Measurements from ENCODE around the gene DTL.
"Not testable (repeated sequence)": the region's sequence is repeated elsewhere in the genome, so short reads cannot be mapped to it uniquely, and the experiment has no call there.

DTL gene

GRCh38 chr1:212035123-212035834 lies at the start of gene DTL, which contains the start of gene INTS7:
Gene DTL, plus strand, starts transcription at chr1:212035748. Its CDS starts 143 bp downstream, at chr1:212035891.
Gene INTS7, minus strand, starts transcription at chr1:212035557. Its CDS starts 120 bp downstream, at chr1:212035437.
- peaks cover 52% of the 10 kb centered on the region for H3K4me1 Mint-ChIP-seq
- peaks cover 67% of the 10 kb centered on the region for H3K36me3 Mint-ChIP-seq
- peak within 1 kb of the TSS; percentile 97 for H3K27ac Mint-ChIP-seq
- peak within 1 kb of the TSS; percentile 82 for H3K4me3 Mint-ChIP-seq
- ATAC-seq (peak; percentile 88), DNase-seq (ENCODE audit: low spot score in 2 of 2) (peak; percentile 95 to 99)
- H3K9me3 Mint-ChIP-seq = no peaks in the 10 kb centered on the region

- H3K27ac Mint-ChIP-seq = no peak overlapping the region
- no peak for DNase-seq (ENCODE audit: low spot score in 2 of 2)
- H3K4me3 Mint-ChIP-seq = no peak overlapping the region
- no peaks in the 10 kb centered on the region for H3K9me3 Mint-ChIP-seq
- H3K4me1 Mint-ChIP-seq = no peaks in the 10 kb centered on the region
- H3K36me3 Mint-ChIP-seq = peaks cover 57% of the 10 kb centered on the region
- ATAC-seq = no peak
These were observed 48.8 kb upstream of the DTL start for GRCh38 chr1:211986628-211987254.

- DNase-seq (ENCODE audit: low spot score in 2 of 2) (no peak), ATAC-seq (no peak)
- Mint-ChIP-seq H3K4me3 (no peak overlapping the region), H3K36me3 (peaks cover 39% of the 10 kb centered on the region), H3K27ac (no peak overlapping the region), H3K9me3 (no peaks in the 10 kb centered on the region), H3K4me1 (no peaks in the 10 kb centered on the region)
These were observed 43.9 kb upstream of the DTL start for GRCh38 chr1:211991695-211992094.

- ATAC-seq; DNase-seq (ENCODE audit: low spot score in 2 of 2); H3K9me3 Mint-ChIP-seq; H3K27ac Mint-ChIP-seq; H3K4me1 Mint-ChIP-seq; H3K4me3 Mint-ChIP-seq: not testable (repeated sequence)
- peaks cover 46% of the 10 kb centered on the region for H3K36me3 Mint-ChIP-seq
These were observed 38.1 kb upstream of the DTL start for GRCh38 chr1:211997426-211997825.

- DNase-seq (ENCODE audit: low spot score in 2 of 2) = no peak
- no peaks in the 10 kb centered on the region for H3K4me1 Mint-ChIP-seq
- H3K36me3 Mint-ChIP-seq = peaks cover 54% of the 10 kb centered on the region
- H3K9me3 Mint-ChIP-seq = no peaks in the 10 kb centered on the region
- no peak overlapping the region for H3K27ac Mint-ChIP-seq
- H3K4me3 Mint-ChIP-seq = no peak overlapping the region
- ATAC-seq = no peak
These were observed 33.0 kb upstream of the DTL start for GRCh38 chr1:212002536-212002935.

- H3K4me3 Mint-ChIP-seq = no peak overlapping the region
- no peaks in the 10 kb centered on the region for H3K4me1 Mint-ChIP-seq
- H3K9me3 Mint-ChIP-seq = no peaks in the 10 kb centered on the region
- H3K36me3 Mint-ChIP-seq = peaks cover 62% of the 10 kb centered on the region
- ATAC-seq (no peak), DNase-seq (ENCODE audit: low spot score in 2 of 2) (no peak)
- no peak overlapping the region for H3K27ac Mint-ChIP-seq
These were observed 30.5 kb upstream of the DTL start for GRCh38 chr1:212004895-212005608.

- H3K9me3 Mint-ChIP-seq = no peaks in the 10 kb centered on the region
- ATAC-seq (no peak), DNase-seq (ENCODE audit: low spot score in 2 of 2) (no peak)
- H3K4me3 Mint-ChIP-seq = no peak overlapping the region
- no peak overlapping the region for H3K27ac Mint-ChIP-seq
- no peaks in the 10 kb centered on the region for H3K4me1 Mint-ChIP-seq
- peaks cover 51% of the 10 kb centered on the region for H3K36me3 Mint-ChIP-seq
These were observed 28.4 kb upstream of the DTL start for GRCh38 chr1:212007178-212007577.

- Mint-ChIP-seq H3K27ac (no peak overlapping the region), H3K36me3 (peaks cover 44% of the 10 kb centered on the region), H3K9me3 (no peaks in the 10 kb centered on the region), H3K4me3 (no peak overlapping the region), H3K4me1 (no peaks in the 10 kb centered on the region)
- ATAC-seq (no peak), DNase-seq (ENCODE audit: low spot score in 2 of 2) (no peak)
These were observed 27.7 kb upstream of the DTL start for GRCh38 chr1:212007886-212008285.

- ATAC-seq (no peak), DNase-seq (ENCODE audit: low spot score in 2 of 2) (no peak)
- Mint-ChIP-seq H3K9me3 (no peaks in the 10 kb centered on the region), H3K4me3 (no peak overlapping the region), H3K27ac (no peak overlapping the region), H3K36me3 (peaks cover 37% of the 10 kb centered on the region), H3K4me1 (no peaks in the 10 kb centered on the region)
These were observed 26.0 kb upstream of the DTL start for GRCh38 chr1:212009561-212009960.

- no peak for ATAC-seq
- Mint-ChIP-seq H3K36me3 (peaks cover 36% of the 10 kb centered on the region), H3K9me3 (no peaks in the 10 kb centered on the region), H3K4me3 (no peak overlapping the region), H3K4me1 (no peaks in the 10 kb centered on the region), H3K27ac (no peak overlapping the region)
- no peak for DNase-seq (ENCODE audit: low spot score in 2 of 2)
These were observed 25.5 kb upstream of the DTL start for GRCh38 chr1:212010004-212010403.

- peak; percentile 93 for ATAC-seq
- no peaks in the 10 kb centered on the region for H3K9me3 Mint-ChIP-seq
- peak; percentile 53 to 75 for DNase-seq (ENCODE audit: low spot score in 2 of 2)
- H3K27ac Mint-ChIP-seq = no peak overlapping the region
- peaks cover 33% of the 10 kb centered on the region for H3K36me3 Mint-ChIP-seq
- H3K4me1 Mint-ChIP-seq = no peaks in the 10 kb centered on the region
- no peak overlapping the region for H3K4me3 Mint-ChIP-seq
These were observed 23.4 kb upstream of the DTL start for GRCh38 chr1:212012034-212012740.

- DNase-seq (ENCODE audit: low spot score in 2 of 2) = no peak
- Mint-ChIP-seq H3K4me1 (no peaks in the 10 kb centered on the region), H3K36me3 (peaks cover 29% of the 10 kb centered on the region), H3K4me3 (no peak overlapping the region), H3K27ac (no peak overlapping the region), H3K9me3 (no peaks in the 10 kb centered on the region)
- no peak for ATAC-seq
These were observed 21.9 kb upstream of the DTL start for GRCh38 chr1:212013672-212014071.

- Mint-ChIP-seq H3K4me3 (no peak overlapping the region), H3K27ac (no peak overlapping the region), H3K9me3 (no peaks in the 10 kb centered on the region), H3K36me3 (peaks cover 24% of the 10 kb centered on the region), H3K4me1 (no peaks in the 10 kb centered on the region)
- DNase-seq (ENCODE audit: low spot score in 2 of 2) (no peak), ATAC-seq (no peak)
These were observed 14.6 kb upstream of the DTL start for GRCh38 chr1:212020975-212021374.

GRCh38 chr1:212021563-212021962 lies 14.0 kb upstream of the DTL start:
- H3K27ac Mint-ChIP-seq = no peak overlapping the region
- no peak overlapping the region for H3K4me3 Mint-ChIP-seq
- H3K4me1 Mint-ChIP-seq = peaks cover 3% of the 10 kb centered on the region
- no peak for DNase-seq (ENCODE audit: low spot score in 2 of 2)
- H3K9me3 Mint-ChIP-seq = no peaks in the 10 kb centered on the region
- ATAC-seq = no peak
- H3K36me3 Mint-ChIP-seq = peaks cover 18% of the 10 kb centered on the region

- not testable (repeated sequence) for H3K4me3 Mint-ChIP-seq, H3K4me1 Mint-ChIP-seq
These were observed 12.6 kb upstream of the DTL start for GRCh38 chr1:212022908-212023307.

More at GRCh38 chr1:212022908-212023307, 12.6 kb upstream of the DTL start:
- ATAC-seq; H3K9me3 Mint-ChIP-seq; DNase-seq (ENCODE audit: low spot score in 2 of 2); H3K27ac Mint-ChIP-seq: not testable (repeated sequence)
- H3K36me3 Mint-ChIP-seq = peaks cover 10% of the 10 kb centered on the region

All from stimulated activated effector memory CD8-positive, alpha-beta T cell treated with anti-CD3 and anti-CD28 coated beads, Interleukin-12 subunit alpha, Interleukin-12 subunit beta, amount 100 ng/mL, for 72 hours (primary cell).